Gastroesophageal sphincter (tissue), 3 donors: ENCODE measurements around the gene BET1L.
A peak's percentile ranks its signal among the peaks of the same experiment; 100 is the strongest.
"Not testable (repeated sequence)": the region's sequence is repeated elsewhere in the genome, so short reads cannot be mapped to it uniquely, and the experiment has no call there.

Experiments used
- EP300 ChIP-seq: sonication (generic); formaldehyde crosslinking; IDR thresholded peaks from one replicate; pipeline ENCODE4 v1.6.1; 2017; ENCODE audit warnings: antibody characterized with exemption, mild to moderate bottlenecking
- TF ChIP-seq, protein P1 (sequence below), 4 experiments: fragments of 200-600 bp in 2 of 4; fragments of 450-650 bp in 2 of 4; sonication (generic) in 1 of 4; IDR thresholded peaks; one replicate each; pipeline ENCODE4 v1.5.1; 2017 to 2019; ENCODE audit warnings: antibody characterized with exemption in 4 of 4, mild to moderate bottlenecking in 2 of 4, moderate library complexity in 2 of 4

GRCh38 chr11:180242-180641 lies 27.0 kb downstream of the BET1L start:
- not testable (repeated sequence) for TF ChIP-seq EP300
- TF ChIP-seq, protein P1, sequence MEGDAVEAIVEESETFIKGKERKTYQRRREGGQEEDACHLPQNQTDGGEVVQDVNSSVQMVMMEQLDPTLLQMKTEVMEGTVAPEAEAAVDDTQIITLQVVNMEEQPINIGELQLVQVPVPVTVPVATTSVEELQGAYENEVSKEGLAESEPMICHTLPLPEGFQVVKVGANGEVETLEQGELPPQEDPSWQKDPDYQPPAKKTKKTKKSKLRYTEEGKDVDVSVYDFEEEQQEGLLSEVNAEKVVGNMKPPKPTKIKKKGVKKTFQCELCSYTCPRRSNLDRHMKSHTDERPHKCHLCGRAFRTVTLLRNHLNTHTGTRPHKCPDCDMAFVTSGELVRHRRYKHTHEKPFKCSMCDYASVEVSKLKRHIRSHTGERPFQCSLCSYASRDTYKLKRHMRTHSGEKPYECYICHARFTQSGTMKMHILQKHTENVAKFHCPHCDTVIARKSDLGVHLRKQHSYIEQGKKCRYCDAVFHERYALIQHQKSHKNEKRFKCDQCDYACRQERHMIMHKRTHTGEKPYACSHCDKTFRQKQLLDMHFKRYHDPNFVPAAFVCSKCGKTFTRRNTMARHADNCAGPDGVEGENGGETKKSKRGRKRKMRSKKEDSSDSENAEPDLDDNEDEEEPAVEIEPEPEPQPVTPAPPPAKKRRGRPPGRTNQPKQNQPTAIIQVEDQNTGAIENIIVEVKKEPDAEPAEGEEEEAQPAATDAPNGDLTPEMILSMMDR (IDR thresholded peaks at IDR 0.05) = peak in 1 of 4 experiments; percentile 34
